Kidney (tissue), 14 donors: ENCODE results near the gene DIRAS1. TPM values are rescaled to one million over a fixed set of nuclear protein-coding genes. Genes with fewer than 3 reads are reported as not detected.
"Not testable (repeated sequence)": the region's sequence is repeated elsewhere in the genome, so short reads cannot be mapped to it uniquely, and the experiment has no call there.

Source experiments
- DNase-seq, 5 donors: peaks; one replicate each; pipeline ENCODE4 v3.0.0-alpha.2; 2013 to 2020
- FAIRE-seq: peaks from 2 replicates; lab custom pipeline; 2012; peaks lifted over from hg19 to GRCh38; lab: Jason Lieb, UNC
- H3K27ac ChIP-seq, 2 donors: one replicate each; pipeline ENCODE4 v1.7.0; 2013; ENCODE audit warnings: low read depth in 2 of 2, low read length in 2 of 2, inconsistent platforms in 1 of 2
- H3K27me3 ChIP-seq: one replicate; pipeline ENCODE4 v1.7.1; 2013; ENCODE audit warnings: low read length, inconsistent platforms; ENCODE audit not compliant: control insufficient read depth, insufficient read depth
- H3K36me3 ChIP-seq, 3 donors: one replicate each; pipeline versions ENCODE4 v1.7.0 to v1.7.1; 2013; ENCODE audit warnings: low read length in 3 of 3, control low read depth in 1 of 3, inconsistent platforms in 1 of 3; ENCODE audit not compliant: insufficient read depth in 3 of 3, control insufficient read depth in 2 of 3
- H3K4me1 ChIP-seq, 3 donors: one replicate each; pipeline versions ENCODE4 v1.7.0 to v1.7.1; 2013; ENCODE audit warnings: low read length in 3 of 3, inconsistent platforms in 1 of 3, low read depth in 1 of 3; ENCODE audit not compliant: control insufficient read depth in 2 of 3, insufficient read depth in 2 of 3
- H3K4me3 ChIP-seq, 3 donors: one replicate each; pipeline versions ENCODE4 v1.7.0 to v1.8.1; 2013; ENCODE audit warnings: low read length in 3 of 3, control low read depth in 1 of 3, inconsistent platforms in 1 of 3
- H3K9ac ChIP-seq, 3 donors: one replicate each; pipeline versions ENCODE4 v1.7.0 to v1.7.1; 2013; ENCODE audit warnings: low read length in 3 of 3, control low read depth in 1 of 3, inconsistent platforms in 1 of 3
- H3K9me3 ChIP-seq, 3 donors: one replicate each; pipeline versions ENCODE4 v1.7.0 to v1.7.1; 2013; ENCODE audit warnings: low read length in 3 of 3, control low read depth in 1 of 3, inconsistent platforms in 1 of 3; ENCODE audit not compliant: control insufficient read depth in 2 of 3, insufficient read depth in 1 of 3
- intact Hi-C: fragments of 100-400 bp; cut with DNase I; formaldehyde crosslinking; loops from one replicate; pipeline ENCODE4 v1.11.1; 2022
- polyA plus RNA-seq: library from polyadenylated mRNA; stranded (reverse); fragments of 350-450 nt; fragmentation: Illumina TruSeq; extraction: RNeasy Lipid Tissue Mini Kit (QIAGEN cat#74804); gene quantifications from one replicate; pipeline ENCODE4 v1.2.3, GENCODE V29; 2014; ENCODE audit warnings: low read depth, low replicate concordance; ENCODE audit not compliant: insufficient read depth
- total RNA-seq: library from RNA; stranded (reverse); fragmentation: NEBNext Ultra II Directional; extraction: Animal tissue kit (Norgen Biotek cat#: 25700); gene quantifications from one replicate; pipeline ENCODE4 v1.2.1, GENCODE V29; 2021
- TF ChIP-seq, protein P1 (sequence below): IDR thresholded peaks from 3 replicates; pipeline ENCODE4 v1.5.1; 2012; ENCODE audit warnings: mild to moderate bottlenecking, moderate library complexity, borderline replicate concordance; ENCODE audit not compliant: insufficient read depth; ENCODE audit errors: extremely low read depth
- donor health status: control.
- donor health status: control.
- donor health status: control.
- donor health status: control.
- donor health status: control.
- donor health status: DM: yes; HTN: yes; CAD: no.
- donor health status: Normal renal cell carcinoma (clear cell type).

DIRAS1 gene
- total and polyA plus RNA-seq, 2 donors from 2014 or later, result 2.3 to 7.6 TPM

DNA sequence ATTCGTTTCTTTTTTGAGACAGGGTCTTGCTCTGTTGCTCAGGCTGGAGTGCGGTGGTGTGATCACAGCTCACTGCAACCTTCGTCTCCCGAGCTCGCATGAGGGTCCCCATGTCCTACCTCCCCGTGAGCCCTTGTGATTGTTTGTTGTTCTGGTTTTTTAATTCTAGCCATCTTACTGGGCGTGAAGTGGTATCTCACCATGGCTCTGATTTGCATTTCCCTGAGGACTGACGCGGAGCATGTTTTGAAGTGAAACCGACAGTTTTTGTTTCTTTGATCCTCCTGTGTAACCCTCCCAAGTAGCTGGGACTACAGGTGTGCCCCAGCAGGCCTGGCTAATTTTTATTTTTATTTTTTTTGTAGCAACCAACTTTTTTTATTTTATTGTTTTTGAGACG, 40.4 kb downstream of the DIRAS1 start:
- DNase-seq, result no peak
- Histone ChIP-seq H3K27me3 (no peaks in the 10 kb centered on the region), H3K9me3 (no peaks in the 10 kb centered on the region), H3K36me3 (no peaks in the 10 kb centered on the region), H3K27ac (no peak overlapping the region), H3K4me3 (no peak overlapping the region), H3K9ac (no peak overlapping the region), H3K4me1 (no peaks in the 10 kb centered on the region)
- no peak for FAIRE-seq
- TF ChIP-seq, protein P1, sequence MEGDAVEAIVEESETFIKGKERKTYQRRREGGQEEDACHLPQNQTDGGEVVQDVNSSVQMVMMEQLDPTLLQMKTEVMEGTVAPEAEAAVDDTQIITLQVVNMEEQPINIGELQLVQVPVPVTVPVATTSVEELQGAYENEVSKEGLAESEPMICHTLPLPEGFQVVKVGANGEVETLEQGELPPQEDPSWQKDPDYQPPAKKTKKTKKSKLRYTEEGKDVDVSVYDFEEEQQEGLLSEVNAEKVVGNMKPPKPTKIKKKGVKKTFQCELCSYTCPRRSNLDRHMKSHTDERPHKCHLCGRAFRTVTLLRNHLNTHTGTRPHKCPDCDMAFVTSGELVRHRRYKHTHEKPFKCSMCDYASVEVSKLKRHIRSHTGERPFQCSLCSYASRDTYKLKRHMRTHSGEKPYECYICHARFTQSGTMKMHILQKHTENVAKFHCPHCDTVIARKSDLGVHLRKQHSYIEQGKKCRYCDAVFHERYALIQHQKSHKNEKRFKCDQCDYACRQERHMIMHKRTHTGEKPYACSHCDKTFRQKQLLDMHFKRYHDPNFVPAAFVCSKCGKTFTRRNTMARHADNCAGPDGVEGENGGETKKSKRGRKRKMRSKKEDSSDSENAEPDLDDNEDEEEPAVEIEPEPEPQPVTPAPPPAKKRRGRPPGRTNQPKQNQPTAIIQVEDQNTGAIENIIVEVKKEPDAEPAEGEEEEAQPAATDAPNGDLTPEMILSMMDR, result no peak
- intact Hi-C loops, result no loop called here

DNA sequence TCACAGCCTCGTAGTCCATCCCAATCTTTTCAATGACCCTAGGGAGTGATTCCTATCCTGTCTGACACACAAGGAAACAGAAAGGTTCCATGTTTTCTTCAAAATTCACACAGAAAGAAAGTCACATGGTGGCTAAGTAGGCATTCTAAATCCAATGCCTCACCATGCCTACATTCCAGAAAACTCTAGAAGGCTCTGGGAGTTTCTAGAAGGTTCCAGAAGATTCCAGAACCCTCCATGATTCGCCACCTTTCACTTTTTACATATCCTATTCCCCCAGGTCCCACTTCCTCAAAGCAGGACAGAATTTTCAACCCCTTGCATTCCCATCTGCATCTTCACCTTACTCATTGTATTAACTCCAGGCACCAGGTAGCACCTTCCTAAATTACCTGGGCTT, 41.7 kb downstream of the DIRAS1 start:
- Histone ChIP-seq H3K4me3 (no peak overlapping the region), H3K36me3 (no peaks in the 10 kb centered on the region), H3K9ac (no peak overlapping the region), H3K27ac (no peak overlapping the region), H3K27me3 (no peaks in the 10 kb centered on the region), H3K9me3 (no peaks in the 10 kb centered on the region), H3K4me1 (peaks cover 0 to 2% (median 0%) of the 10 kb centered on the region in 3 donors)
- FAIRE-seq, result no peak
- intact Hi-C loops, result no loop called here
- TF ChIP-seq, protein P1, result no peak
- DNase-seq, result no peak

DNA sequence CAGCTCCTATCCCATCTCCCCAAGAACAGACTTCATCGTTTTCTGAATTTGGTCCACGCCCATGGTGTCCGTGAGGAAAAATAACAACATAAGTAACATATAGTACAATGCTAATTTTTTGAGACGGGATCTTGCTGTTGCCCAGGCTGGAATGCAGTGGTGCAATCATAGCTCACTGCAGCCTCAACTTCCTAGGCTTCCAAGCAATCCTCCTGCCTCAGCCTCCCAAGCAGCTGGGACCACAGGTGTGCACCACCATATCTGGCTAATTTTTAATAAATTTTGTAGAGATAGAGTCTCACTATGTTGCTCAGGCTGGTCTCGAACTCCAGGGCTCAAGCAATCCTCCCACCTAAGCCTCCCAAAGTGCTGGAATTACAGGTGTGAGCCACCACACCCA, 42.2 kb downstream of the DIRAS1 start:
- H3K27me3 ChIP-seq, H3K9me3 ChIP-seq, H3K36me3 ChIP-seq, H3K27ac ChIP-seq, DNase-seq, FAIRE-seq, H3K4me3 ChIP-seq, H3K4me1 ChIP-seq, intact Hi-C loops, H3K9ac ChIP-seq: not testable (repeated sequence)

DNA sequence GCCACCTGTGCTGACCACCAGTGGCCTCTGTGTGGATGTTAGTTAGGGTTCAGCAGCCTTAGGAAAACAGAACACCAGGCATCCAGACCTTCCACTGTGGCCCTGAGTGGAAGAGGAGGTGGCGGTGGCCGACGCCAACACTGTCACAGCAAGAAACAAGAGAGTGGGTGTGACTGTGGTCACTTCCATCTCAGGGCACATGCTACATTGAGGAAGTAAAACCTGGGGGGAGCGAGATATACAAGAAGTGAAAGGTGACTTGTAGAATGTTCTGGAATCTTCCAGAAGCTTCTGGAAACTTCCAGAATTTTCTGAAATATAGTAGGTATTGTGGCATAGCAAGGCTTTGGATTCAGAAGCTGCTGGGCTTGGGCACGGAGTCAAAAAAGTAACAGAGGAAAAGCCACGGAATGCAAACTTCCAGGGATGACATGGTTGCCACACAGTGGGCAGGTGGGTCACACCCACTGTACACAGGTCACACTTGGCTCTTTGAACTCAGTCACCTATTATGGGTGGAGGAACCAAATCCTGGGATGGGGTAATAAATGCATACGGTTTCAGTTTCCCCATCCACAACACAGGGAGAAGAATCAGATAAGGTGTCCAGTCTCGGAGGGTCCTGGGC, 43.0 kb downstream of the DIRAS1 start:
- H3K4me1 ChIP-seq, result peaks cover 0 to 2% (median 0%) of the 10 kb centered on the region in 3 donors
- no peaks in the 10 kb centered on the region for H3K27me3 ChIP-seq
- no peak overlapping the region for H3K4me3 ChIP-seq
- DNase-seq (no peak), FAIRE-seq (no peak)
- TF ChIP-seq, protein P1, result no peak
- intact Hi-C loops, result no loop called here
- no peak overlapping the region for H3K9ac ChIP-seq
- H3K36me3 ChIP-seq, result no peaks in the 10 kb centered on the region
- no peak overlapping the region for H3K27ac ChIP-seq
- no peaks in the 10 kb centered on the region for H3K9me3 ChIP-seq
